Upper lobe of left lung (tissue), 4 donors: ENCODE measurements around the gene ZNF229.

Experiments used
- CTCF ChIP-seq, 6 experiments: fragments of 450-650 bp in 4 of 6; fragments of 200-600 bp in 2 of 6; sonication (generic) in 2 of 6; IDR thresholded peaks; one replicate each; pipeline ENCODE4 v1.5.1; 2016 to 2019; ENCODE audit warnings: antibody characterized with exemption in 6 of 6
- EP300 ChIP-seq, 4 donors: sonication (generic); formaldehyde crosslinking; IDR thresholded peaks; one replicate each; pipeline ENCODE4 v1.5.1; 2017; ENCODE audit warnings: antibody characterized with exemption in 4 of 4, control low read depth in 2 of 4
- POLR2A ChIP-seq, 4 donors: fragments of 450-650 bp; IDR thresholded peaks; one replicate each; pipeline ENCODE4 v1.5.1; 2016 to 2017; ENCODE audit warnings: antibody characterized with exemption in 4 of 4, mild to moderate bottlenecking in 2 of 4
- POLR2AphosphoS5 ChIP-seq, 2 donors: sonication (generic); formaldehyde crosslinking; IDR thresholded peaks; one replicate each; pipeline ENCODE4 v1.5.1; 2017; ENCODE audit warnings: antibody characterized with exemption in 2 of 2

- TF ChIP-seq POLR2A (IDR thresholded peaks at IDR 0.05), result no peak
- no peak for TF ChIP-seq CTCF (IDR thresholded peaks at IDR 0.05)
- TF ChIP-seq POLR2AphosphoS5 (IDR thresholded peaks at IDR 0.05), result no peak
- no peak for TF ChIP-seq EP300 (IDR thresholded peaks at IDR 0.05)
Observed at GRCh38 chr19:44451687-44452086, 3.4 kb upstream of the ZNF229 start.
